ES-I3 (cell line): ENCODE measurements around the gene ASPRV1.

Experiments
- H3K36me3 ChIP-seq: 2 replicates; pipeline ENCODE4 v1.6.1; 2013; ENCODE audit warnings: mild to moderate bottlenecking, low read length, control low read depth, moderate library complexity; ENCODE audit not compliant: insufficient read depth
- H3K4me1 ChIP-seq: 2 replicates; pipeline ENCODE4 v1.6.1; 2013; ENCODE audit warnings: mild to moderate bottlenecking, control low read depth, low read length; ENCODE audit not compliant: insufficient read depth
- H3K9ac ChIP-seq: 2 replicates; pipeline ENCODE4 v1.6.1; 2013; ENCODE audit warnings: low read depth, mild to moderate bottlenecking, low read length, moderate library complexity
- H3K9me3 ChIP-seq: 2 replicates; pipeline ENCODE4 v1.6.1; 2013; ENCODE audit warnings: mild to moderate bottlenecking, low read length, moderate library complexity; ENCODE audit not compliant: control insufficient read depth, insufficient read depth

Gene ASPRV1

DNA sequence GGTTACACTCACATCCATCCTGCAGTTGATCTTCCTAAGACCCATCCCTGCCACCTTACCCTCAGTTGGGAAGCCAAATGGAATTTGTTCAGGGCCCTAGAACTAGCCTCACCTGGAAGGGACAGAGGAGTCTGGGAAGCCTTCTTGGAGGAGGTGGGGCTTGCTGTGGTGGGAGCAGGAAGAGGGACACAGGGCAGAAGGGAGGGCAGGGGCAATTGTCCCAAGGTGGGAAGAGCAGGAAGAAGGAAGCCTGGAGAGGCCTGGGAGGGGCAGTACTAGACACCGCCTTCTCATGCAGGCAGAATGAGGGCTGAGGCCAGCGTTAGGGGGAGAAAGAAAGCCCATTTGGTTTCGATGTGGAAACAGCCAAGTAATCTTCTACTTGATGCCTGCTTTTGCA lies 34.1 kb upstream of the ASPRV1 start:
- no peaks in the 10 kb centered on the region for H3K36me3 ChIP-seq
- H3K9me3 ChIP-seq, result no peaks in the 10 kb centered on the region
- peaks cover 18% of the 10 kb centered on the region for H3K4me1 ChIP-seq
- no peak overlapping the region for H3K9ac ChIP-seq

DNA sequence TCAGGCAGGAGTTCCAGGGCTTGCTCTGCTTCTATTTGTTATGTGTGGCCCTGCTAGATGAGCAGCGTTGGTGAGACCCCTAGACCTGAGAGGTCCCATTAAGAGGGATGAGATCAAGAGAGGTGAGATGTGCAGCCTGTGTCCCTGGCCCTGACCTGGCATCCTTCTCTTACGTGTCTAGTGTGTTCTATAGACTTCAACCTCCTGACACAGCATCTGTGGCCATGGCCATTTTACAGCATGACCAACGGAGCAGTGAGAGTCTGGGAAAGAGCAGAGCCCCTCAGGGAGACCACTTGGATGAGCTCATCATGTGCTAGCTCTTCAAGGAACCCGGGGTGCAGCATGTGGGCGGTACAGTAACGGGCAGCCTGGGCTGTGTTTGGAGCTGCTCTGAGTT lies 32.7 kb upstream of the ASPRV1 start:
- Histone ChIP-seq H3K9me3 (no peaks in the 10 kb centered on the region), H3K9ac (no peak overlapping the region), H3K4me1 (peaks cover 18% of the 10 kb centered on the region), H3K36me3 (no peaks in the 10 kb centered on the region)

DNA sequence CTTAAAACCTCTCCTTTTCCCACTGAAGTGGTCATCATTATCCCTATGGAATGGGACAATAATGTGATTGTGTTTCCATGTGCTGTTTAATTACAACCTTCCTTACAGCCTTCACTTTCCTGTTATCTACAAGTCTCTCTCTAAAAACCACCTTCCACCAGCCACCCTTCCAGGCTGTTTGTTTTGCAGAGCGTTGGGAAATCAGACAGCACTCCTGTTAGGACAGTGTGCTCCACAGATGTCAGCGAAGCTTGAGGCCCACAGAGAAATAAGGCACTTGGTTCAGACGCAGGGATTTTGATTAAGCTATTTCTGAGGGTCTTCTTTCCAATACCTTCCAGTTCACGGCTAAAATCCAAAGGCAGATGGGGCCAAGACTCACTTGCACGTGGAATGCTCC lies 32.3 kb upstream of the ASPRV1 start:
- H3K36me3 ChIP-seq, result no peaks in the 10 kb centered on the region
- H3K4me1 ChIP-seq, result peaks cover 18% of the 10 kb centered on the region
- no peaks in the 10 kb centered on the region for H3K9me3 ChIP-seq
- H3K9ac ChIP-seq, result no peak overlapping the region

DNA sequence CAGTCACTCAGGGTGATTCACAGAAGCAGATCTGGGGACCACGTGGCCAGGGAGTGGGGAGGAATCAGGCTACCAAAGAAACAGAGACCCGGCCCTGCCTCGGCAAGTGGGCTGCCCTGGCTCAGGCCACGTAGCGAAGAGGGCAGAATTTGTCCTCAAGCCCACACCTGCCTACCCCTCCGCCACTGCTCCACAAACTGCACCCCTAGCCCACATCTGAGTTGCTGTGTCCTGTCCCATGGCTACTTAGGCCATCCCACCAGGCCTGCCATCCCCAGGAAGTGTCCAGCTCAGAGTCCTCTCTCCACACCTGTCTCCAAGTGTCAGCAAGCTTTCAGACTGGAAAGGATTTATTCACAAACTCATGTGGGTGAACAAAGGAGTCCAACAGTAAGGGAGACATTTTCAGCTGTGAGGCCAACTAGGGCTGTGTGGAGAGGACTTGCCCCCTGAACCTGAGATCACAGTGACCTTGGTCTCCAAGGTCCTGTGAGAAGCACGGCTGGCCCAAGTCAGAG lies 31.7 kb upstream of the ASPRV1 start:
- no peaks in the 10 kb centered on the region for H3K9me3 ChIP-seq
- no peak overlapping the region for H3K9ac ChIP-seq
- peaks cover 18% of the 10 kb centered on the region for H3K4me1 ChIP-seq
- no peaks in the 10 kb centered on the region for H3K36me3 ChIP-seq

DNA sequence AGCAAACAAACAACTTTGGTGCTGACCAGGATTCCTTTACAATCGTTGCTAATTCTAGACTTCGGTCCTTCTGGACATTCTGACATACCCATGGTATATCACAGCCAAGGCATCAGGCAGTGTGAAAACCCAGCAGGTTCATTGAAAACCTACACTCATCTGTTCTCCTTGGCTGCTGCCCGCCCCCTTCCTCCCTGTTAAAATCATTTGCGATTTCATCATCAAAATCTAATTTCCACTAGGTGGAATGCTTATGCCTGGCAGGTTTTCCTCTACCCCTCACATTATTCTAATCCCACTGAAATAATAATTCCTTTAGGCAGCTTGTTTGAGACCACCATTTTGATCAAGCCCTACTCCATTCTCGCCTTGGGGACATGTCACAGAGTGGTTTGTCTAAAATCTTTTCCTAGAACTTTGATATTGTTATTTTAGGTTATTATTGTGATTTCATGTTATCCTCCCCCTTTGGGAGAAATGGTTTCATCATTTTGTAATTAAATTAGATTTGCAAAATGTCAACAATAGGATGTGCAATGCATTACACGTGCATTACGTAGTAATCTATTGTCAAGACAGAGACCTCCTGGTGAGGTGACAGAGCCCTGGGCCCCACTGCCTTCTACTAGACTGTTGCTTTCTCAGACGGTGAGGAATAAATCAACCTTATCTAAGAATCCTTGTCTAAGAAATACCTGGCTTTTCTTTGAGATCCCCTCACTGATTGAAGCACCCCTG lies 31.0 kb upstream of the ASPRV1 start:
- no peak overlapping the region for H3K9ac ChIP-seq
- no peaks in the 10 kb centered on the region for H3K9me3 ChIP-seq
- no peaks in the 10 kb centered on the region for H3K36me3 ChIP-seq
- H3K4me1 ChIP-seq, result peaks cover 12% of the 10 kb centered on the region

DNA sequence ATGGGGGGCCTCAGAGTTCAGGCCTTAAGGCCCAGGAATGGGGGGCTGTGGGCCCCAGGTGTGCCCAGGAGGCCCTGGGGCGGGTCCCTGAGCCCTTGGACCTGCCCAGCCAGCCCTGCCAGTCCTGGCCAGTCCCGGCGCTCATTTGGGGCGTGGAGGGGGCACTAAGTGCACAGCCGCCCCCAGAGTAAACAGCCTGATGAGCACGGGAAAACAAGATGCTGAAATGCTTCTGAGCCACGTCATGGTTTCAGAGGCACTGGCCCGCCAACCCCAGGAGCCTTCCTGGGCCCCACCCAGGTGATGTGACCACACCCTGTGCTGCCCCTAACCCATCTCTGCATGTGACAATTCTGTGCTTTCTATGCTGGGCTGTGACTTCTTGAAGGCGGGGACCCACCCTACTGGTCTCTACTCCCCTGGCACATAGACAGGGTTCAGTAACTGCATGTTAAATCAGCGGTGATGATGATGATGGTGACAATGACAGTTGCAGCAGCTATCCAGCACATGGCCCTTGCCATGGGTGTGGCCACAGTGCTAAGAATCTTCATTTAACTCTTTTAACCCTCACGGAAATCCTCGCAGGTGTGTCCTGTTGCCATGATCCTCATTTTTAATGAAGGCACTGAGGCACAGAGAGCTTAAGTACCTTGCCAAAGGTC lies 28.1 kb upstream of the ASPRV1 start:
- Histone ChIP-seq H3K36me3 (no peaks in the 10 kb centered on the region), H3K4me1 (no peaks in the 10 kb centered on the region), H3K9ac (no peak overlapping the region), H3K9me3 (no peaks in the 10 kb centered on the region)

DNA sequence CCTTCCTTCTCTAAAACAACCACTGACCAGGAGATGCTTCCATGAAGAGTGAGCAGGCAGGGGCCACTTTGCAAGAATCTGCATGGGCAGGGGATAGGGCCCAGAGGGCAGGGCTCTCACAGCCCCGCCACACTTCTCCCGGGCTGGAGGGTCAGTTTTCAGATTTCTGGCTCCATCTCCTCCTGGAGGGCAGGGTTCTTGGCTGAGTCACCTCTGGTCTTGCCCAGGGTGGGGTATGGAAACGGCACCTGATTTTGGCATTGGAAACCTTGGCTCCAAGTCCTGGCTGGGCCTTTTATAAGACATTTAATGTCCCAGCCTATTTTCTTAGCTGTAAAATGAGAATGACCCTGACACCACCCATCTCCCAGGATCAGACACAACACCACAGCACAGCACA lies 27.6 kb upstream of the ASPRV1 start:
- Histone ChIP-seq H3K4me1 (no peaks in the 10 kb centered on the region), H3K9ac (no peak overlapping the region), H3K36me3 (no peaks in the 10 kb centered on the region)

DNA sequence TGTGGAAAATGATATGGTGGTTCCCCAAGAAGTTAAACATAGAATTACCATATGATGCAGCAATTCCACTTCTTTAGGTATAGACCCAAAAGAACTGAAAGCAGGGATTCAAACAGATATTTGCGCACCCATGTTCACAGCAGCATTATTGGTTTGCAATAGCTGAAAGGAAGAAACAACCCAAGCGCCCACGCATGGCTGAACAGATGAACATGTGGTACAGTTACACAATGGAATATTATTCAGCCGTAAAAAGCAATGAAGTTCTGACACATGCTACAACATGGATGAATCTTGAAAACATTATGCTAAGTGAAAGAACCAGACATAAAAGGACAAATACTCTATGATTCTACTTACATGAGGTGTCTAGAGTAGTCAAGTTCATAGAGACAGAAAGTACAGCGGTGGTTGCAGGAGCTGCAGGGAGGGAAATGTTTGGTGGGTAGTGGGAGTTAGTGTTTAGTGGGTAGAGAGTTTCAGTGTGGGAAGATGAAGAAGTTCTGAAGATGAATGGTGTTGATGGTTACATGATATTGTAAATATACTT lies 26.7 kb upstream of the ASPRV1 start:
- no peaks in the 10 kb centered on the region for H3K4me1 ChIP-seq
- no peak overlapping the region for H3K9ac ChIP-seq
- H3K36me3 ChIP-seq, result no peaks in the 10 kb centered on the region
- no peaks in the 10 kb centered on the region for H3K9me3 ChIP-seq

More for the DNA sequence above, 27.6 kb upstream of the ASPRV1 start:
- H3K9me3 ChIP-seq, result no peaks in the 10 kb centered on the region

DNA sequence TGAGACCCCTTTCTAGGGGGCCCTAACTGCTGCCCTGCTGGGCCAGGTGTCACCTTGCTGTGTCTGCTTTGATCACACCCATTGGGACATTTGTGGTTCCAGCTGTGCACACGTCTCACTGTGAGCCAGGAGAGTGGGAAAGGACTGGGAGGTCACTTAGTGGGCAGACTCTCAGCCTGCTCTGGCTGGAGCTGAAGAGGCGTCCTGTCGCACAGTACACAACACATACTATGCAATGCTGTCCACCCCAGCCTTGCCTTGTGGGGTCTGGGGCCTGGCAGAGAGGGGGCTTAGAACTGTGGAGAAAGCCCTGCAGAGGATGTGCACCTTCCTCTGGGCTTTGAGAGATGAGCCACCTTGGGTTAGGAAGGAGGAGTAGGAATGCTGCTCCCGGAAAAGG lies 25.3 kb upstream of the ASPRV1 start:
- Histone ChIP-seq H3K4me1 (no peaks in the 10 kb centered on the region), H3K9me3 (no peaks in the 10 kb centered on the region), H3K9ac (no peak overlapping the region), H3K36me3 (no peaks in the 10 kb centered on the region)

DNA sequence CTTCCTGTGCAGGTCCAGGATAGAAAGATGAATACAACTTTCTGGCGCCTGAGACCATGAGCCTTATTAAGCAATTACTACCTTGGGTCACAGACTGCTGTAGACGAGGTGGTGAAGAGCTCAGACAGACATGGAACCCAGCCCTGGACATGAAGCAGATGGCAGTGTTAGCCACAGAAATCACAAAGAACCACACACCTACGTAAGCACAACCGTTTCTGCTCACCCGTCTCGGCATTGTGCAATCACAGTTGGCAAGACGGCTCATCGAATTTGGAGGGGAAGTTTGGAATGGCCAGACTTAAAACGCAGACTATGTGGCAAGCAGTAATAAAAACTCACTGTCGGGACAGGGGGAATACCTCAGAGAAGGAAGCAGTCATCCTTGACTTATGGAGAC lies 24.3 kb upstream of the ASPRV1 start:
- Histone ChIP-seq H3K9me3 (no peaks in the 10 kb centered on the region), H3K4me1 (no peaks in the 10 kb centered on the region), H3K9ac (no peak overlapping the region), H3K36me3 (no peaks in the 10 kb centered on the region)

DNA sequence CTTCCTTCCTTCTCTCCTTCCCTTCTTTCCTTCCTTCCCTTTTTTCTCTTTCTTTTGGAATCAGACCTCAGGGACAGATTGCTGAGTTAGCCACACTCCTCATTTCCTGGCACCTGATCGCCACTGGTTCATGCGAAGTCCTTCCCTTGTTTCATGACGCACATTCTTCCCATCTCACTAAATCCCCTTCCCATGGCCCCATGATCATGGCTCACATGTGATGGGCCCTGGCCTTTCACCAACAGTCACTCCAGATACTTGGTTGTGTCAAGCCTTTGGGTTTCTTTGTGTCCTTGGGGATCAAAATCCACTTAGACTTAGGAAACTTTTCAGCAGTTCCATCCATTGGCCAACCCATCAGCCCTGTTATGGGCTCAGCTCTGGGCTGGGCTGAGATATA lies 23.8 kb upstream of the ASPRV1 start:
- H3K9me3 ChIP-seq, result no peaks in the 10 kb centered on the region
- no peaks in the 10 kb centered on the region for H3K36me3 ChIP-seq
- H3K9ac ChIP-seq, result no peak overlapping the region
- no peaks in the 10 kb centered on the region for H3K4me1 ChIP-seq

DNA sequence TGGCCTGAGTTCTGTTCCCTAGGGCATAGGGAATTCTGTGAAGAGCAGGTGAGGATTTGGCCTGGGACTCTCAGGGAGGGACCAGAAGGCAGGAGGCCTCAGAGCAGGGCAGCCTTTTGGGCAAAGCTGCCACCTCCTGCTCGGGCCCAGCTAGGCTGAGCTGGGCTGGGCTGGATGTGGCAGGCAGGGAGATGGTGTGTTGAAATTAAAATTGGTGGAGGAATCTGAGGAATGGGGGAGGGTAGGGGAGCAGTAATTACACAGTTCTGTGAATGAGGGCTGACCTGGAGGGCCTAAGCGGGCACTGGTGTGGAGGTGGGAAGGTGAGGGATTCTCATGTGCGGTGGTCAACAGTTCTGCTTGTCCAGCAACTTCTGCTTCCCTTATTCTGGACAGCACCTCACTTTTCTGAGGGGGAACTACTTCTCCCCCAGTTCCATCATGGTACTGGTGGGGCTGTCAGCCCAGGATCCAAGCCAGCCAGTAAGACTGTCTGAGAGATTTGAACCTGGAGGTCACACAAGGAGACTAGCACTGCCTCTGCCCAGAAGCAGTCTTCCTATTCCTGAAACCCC lies 22.0 kb upstream of the ASPRV1 start:
- Histone ChIP-seq H3K9ac (no peak overlapping the region), H3K9me3 (no peaks in the 10 kb centered on the region), H3K4me1 (no peaks in the 10 kb centered on the region), H3K36me3 (no peaks in the 10 kb centered on the region)

DNA sequence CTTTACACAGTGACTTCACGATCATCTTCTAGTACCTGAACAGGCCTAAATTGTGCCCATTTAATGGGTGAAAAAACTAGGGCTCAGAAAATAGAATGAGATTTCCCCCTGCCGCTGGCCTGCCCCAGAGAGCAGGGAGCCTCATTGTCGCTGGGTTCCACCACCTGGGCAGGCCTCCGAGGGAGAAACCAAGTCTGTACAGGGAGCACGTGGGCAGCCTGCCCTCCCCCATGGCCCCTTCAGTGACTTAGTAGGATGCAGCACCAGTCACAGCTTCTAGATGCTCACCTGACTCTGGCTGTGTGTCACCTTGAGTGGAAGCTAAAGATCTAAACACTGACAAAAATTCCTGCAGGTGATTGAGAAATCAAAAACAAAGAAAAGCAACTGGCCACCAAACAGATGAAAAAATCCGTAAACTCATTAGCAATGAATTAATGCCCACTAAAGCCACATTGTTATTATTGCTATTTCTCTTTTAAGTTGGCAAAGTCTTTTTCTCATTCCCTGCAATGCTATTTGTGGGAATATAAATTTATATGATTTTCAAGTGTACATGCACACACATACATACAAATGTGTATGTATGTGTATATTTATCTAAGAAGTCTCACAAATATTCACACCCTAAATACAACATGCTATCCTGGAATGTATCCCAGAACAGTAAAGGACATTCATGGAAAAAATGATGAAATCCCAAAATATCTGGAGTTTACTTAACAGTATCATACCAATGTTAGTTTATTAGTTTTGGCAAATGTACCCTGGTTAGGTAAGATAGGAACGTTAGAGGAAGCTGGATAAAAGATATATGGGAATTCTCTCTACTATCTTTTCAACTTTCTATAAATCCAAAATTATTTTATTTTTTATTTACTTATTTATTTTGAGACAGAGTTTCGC lies 18.7 kb upstream of the ASPRV1 start:
- Histone ChIP-seq H3K36me3 (no peaks in the 10 kb centered on the region), H3K9me3 (no peaks in the 10 kb centered on the region), H3K4me1 (no peaks in the 10 kb centered on the region), H3K9ac (no peak overlapping the region)

DNA sequence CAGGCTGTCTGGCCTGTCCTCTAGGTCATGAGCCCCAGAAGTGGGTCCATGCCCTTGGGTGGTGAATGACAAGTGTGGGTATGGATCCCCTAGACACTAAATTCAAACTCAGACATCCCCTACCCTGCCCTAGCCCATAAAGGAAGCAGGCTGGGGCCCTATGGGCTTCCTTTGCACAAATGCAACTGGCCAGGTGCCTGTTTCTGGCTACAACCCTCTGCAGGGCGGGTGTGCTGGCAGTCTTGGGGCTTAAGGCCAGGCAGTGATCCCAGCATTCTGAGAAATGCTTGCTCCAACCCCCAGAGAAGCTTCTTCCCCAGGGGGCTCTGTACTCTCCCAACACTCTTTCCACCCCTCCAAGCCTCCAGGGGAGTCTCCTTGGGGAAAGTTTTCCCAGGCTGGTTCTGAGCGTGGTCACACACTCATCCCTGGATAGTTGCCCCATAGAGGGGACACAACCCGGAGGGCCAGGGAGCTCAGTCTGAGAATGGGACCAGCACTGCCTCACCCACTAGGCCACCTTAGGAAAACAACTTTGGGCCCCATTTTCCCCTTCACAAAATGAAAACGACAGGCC lies 16.6 kb upstream of the ASPRV1 start:
- Histone ChIP-seq H3K9me3 (no peaks in the 10 kb centered on the region), H3K4me1 (no peaks in the 10 kb centered on the region), H3K9ac (no peak overlapping the region), H3K36me3 (no peaks in the 10 kb centered on the region)
